ENCODE data around the gene LHFPL3.
A peak's percentile ranks its signal among the peaks of the same experiment; 100 is the strongest.
"Not testable (repeated sequence)": the region's sequence is repeated elsewhere in the genome, so short reads cannot be mapped to it uniquely, and the experiment has no call there.

LHFPL3 gene

GRCh38 chr7:104895522-104896236 is 567.3 kb downstream of the LHFPL3 start:
- no peak for DNase-seq (ENCODE audit: low read depth in 2 of 2)

- no peak for DNase-seq (ENCODE audit: low read depth in 2 of 2)
Measured at GRCh38 chr7:104898434-104898833, 570.0 kb downstream of the LHFPL3 start.

GRCh38 chr7:104900525-104901239 is 572.3 kb downstream of the LHFPL3 start:
- DNase-seq (ENCODE audit: low read depth in 2 of 2), result no peak

DNA sequence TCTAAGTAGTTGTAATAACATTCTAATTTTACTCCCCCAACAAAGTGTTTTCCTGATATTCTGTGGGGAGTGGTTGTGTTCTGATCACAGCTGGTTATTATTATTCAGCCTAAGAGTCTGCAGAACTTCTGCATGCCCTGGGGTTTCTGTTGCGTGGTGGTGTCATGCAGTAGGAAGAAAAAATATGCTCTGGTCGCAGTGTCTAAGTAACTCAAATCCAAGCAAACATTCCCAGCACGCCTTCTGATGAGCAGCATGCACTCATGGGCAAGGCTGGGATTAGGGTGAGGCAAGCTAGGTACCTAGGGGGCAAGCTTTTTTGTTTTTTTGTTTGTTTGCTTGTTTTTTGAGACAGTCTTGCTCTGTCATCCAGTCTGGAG is 572.8 kb downstream of the LHFPL3 start:
- no peak for DNase-seq (ENCODE audit: low read depth in 2 of 2)

DNA sequence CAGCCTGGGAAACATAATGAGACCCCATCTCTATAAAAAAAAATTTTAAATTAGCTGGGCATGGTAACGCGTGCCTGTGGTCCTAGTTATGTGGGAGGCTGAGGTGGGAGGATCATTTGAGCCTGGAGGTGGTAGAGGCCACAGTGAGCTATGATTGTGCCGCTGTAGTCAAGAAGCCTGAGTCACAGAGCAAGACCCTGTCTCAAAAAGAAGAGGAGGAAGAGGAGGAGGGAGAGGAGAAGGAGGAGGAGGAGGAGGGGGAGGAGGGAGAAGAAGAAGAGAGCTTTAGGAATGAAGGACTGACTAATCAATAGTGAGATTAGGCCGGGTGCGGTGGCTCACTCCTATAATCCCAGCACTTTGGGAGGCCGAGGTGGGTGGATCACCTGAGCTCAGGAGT is 573.8 kb downstream of the LHFPL3 start:
- no peak for DNase-seq (ENCODE audit: low read depth in 2 of 2)

DNA sequence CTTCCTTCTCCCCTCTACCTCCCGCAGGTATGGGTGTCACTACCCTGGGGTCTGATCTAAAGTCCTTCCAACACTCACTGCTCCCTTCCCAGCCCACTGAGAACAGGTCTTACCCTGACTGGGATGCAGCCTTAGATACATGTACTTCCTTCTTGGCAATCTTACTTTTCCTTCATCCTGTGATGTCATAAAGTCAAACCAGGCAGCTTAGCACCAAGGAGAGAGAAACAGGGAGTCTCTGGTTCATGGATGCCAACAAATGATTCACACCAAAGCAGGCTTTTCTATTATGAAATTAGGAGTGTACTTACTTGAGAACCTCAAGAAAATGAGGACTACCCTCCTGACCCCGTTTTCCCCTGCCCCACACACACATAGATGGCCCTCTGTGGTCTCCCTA is 574.6 kb downstream of the LHFPL3 start:
- DNase-seq (ENCODE audit: low read depth in 2 of 2), result no peak

DNA sequence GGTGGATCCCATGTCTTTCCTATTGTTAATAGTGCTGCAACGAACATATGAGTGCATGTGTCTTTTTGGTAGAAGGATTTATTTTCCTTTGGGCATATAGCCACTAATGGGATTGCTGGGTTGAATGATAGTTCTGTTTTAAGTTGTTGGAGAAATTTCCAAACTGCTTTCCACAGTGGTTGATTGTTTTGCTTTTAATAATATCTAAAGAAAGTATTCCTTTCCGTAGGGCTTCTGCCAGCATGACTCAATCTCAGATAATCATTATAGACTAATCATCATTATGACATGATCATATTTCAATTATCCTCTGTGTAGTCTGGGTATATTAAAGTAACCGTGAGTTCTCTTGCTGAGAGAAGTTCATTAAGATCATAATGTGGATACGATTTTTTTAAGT is 575.4 kb downstream of the LHFPL3 start:
- DNase-seq (ENCODE audit: low read depth in 2 of 2), result no peak

- no peak for DNase-seq (ENCODE audit: low read depth in 2 of 2)
Measured at GRCh38 chr7:104906032-104906431, 577.6 kb downstream of the LHFPL3 start.

GRCh38 chr7:104906556-104906955 is 578.2 kb downstream of the LHFPL3 start:
- no peak for DNase-seq (ENCODE audit: low read depth in 2 of 2)

GRCh38 chr7:104908636-104909035 is 580.2 kb downstream of the LHFPL3 start:
- no peak for DNase-seq (ENCODE audit: low read depth in 2 of 2)

- DNase-seq (ENCODE audit: low read depth in 2 of 2), result no peak
Measured at GRCh38 chr7:104909096-104909495, 580.7 kb downstream of the LHFPL3 start.

DNA sequence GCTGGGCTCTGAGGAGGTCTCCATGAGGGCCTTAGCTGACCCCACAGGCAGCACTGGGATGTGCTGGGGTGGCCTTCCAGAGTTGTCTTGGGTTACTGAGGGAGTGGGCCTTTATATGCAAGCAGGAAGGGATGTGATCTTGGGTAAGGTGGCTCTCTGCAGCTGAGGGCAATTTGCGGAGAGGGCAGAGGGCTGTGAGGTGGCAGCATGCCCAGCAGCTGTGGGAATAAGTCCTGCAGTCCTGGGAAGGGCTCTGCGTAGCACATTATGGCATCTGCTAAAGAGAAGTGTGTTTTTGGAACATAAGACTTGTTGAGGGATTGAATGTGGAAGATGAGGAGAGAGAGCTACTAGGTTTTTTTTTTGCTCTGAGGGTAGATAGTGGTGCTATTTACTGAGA is 586.0 kb downstream of the LHFPL3 start:
- DNase-seq (ENCODE audit: low read depth in 2 of 2), result no peak

DNA sequence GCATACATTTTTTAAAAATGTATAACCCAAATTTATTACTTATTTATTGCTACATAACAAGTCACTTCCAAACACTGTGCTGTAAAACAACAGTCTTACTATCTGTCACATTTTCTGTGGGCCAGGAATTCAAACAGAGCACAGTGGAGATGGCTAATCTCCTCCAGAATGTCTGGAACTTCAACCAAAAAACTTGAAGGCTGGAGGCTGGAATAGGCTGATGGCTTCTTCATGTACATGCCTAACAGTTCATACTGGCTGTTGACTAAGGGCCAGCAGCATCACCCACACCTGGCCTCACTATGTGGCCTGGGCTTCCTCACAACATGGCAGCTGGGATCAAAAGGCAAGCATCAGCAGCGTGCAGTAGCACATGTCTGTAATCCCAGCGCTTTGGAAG is 593.2 kb downstream of the LHFPL3 start:
- DNase-seq (ENCODE audit: low read depth in 2 of 2), result no peak

GRCh38 chr7:104922182-104923009 is 594.0 kb downstream of the LHFPL3 start:
- DNase-seq (ENCODE audit: low read depth in 2 of 2), result no peak

DNA sequence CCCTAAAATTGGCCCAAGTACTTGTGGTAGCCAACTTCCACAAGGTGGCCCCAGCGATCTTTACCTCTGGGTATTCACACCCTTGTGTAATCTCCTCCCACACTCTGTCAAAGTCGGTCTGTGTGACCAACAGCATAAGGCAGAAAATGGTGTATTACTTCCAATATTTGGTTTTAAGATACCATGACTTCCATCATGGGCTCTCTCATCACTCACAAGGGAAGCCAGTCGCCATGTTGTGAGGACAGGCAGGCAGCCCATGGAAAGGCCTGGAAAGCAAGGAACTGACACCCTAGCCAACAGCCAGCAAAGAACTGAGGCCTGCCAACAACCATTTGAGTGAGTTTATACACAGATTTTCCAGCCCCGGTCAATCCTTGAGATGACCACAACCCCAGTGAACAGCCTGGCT is 594.6 kb downstream of the LHFPL3 start:
- peak; percentile 58 to 59 for DNase-seq (ENCODE audit: low read depth in 2 of 2)

- DNase-seq (ENCODE audit: low read depth in 2 of 2), result not testable (repeated sequence)
Measured at GRCh38 chr7:104926189-104926588, 597.8 kb downstream of the LHFPL3 start.

DNA sequence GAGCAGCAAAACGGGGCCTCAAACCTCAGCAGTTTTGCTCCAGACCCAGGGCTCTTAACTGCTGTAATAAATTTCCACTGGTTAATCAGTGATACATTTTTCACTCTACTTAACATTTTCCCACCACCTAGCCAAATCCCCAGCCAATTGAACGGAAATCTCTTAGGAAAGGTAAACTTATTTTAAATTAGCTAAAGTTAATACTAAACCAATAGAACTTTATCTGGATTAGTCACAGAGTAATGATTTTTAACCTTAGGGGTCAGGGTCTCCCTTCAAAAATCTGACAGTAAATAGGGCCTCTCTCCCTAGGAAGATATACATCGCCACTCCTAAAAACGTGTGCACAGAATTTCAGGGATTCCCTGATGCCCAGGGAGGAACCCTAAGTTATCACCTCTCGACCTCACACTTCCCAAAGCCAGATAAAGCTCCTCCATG is 598.2 kb downstream of the LHFPL3 start:
- DNase-seq (ENCODE audit: low read depth in 2 of 2), result no peak

GRCh38 chr7:104927055-104927454 is 598.7 kb downstream of the LHFPL3 start:
- no peak for DNase-seq (ENCODE audit: low read depth in 2 of 2)

- DNase-seq (ENCODE audit: low read depth in 2 of 2), result no peak
Measured at GRCh38 chr7:104928721-104929400, 600.5 kb downstream of the LHFPL3 start.

DNA sequence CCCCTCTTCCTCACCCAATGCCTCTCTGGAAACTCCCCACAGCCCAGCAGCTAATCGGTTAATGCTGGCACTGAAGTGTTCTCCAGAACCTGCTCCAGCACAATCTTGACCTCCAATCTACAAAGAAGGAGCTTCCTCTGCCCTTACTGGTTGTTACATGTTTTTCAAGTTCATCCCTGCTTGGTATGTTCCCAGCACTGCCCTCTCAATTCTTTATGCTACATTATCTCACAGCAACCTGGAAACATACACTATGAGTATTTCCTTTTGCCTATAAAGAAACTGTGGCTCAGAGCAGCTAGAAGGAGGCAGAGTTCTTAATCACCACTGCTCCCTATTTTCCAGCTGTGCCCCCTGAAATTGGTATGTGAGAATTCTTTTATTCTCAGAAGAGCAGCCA is 601.5 kb downstream of the LHFPL3 start:
- no peak for DNase-seq (ENCODE audit: low read depth in 2 of 2)

DNA sequence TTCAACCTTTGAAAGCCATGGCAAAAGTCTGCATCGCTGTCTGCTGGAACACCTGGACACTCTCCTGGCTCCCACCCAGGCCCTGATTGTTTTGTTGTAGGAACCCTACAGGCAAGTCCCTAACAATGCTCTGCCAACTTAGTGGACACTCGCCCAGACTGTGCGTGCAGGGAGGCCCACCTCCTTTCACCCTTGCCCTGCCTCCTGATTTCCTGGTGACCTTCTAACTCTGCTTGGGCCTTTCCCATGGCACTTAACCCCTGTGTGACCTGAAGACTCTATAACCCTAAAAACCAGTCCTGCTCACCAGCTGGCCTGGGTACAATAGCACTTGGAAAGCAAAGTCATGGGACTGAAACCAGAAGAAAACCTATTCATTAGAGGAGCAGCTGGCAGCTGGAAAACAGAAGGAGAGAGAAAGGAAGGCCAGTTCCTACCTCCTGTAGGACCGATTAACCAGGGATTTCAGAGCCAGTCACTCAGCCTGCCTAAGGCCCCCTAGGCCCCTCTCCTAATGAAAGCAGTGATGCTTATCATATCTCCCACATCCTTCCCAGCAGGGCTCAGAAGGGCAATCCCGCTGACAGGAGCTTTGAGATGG is 602.9 kb downstream of the LHFPL3 start:
- no peak for DNase-seq (ENCODE audit: low read depth in 2 of 2)

DNA sequence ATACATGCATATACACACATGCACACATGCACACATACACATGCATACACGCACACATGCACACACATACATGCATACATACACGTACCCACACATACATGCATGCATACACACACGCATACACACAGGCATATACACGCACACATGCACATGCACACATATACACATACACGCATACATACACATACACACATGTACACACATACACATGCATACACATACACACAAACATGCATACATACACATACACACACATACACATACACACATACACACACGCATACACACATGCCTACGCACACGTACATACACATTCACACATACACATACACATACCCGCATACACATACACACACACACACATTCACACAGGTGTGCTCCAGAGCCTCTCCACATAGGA is 604.6 kb downstream of the LHFPL3 start:
- DNase-seq (ENCODE audit: low read depth in 2 of 2), result no peak

Data from stimulated activated CD8-positive, alpha-beta memory T cell treated with anti-CD3 and anti-CD28 coated beads, Interleukin-15, amount 100 ng/mL, for 48 hours (primary cell).